Measurements from ENCODE around the gene HOXD10. TPM values are rescaled to one million over a fixed set of nuclear protein-coding genes. Genes with fewer than 3 reads are reported as not detected.
A peak's percentile ranks its signal among the peaks of the same experiment; 100 is the strongest.

Gene HOXD10
- total RNA-seq, 4 donors from 2014 or later: 0.31 to 0.67 (median 0.52) TPM; not detected in 1

- no peak for ATAC-seq
- Histone ChIP-seq H3K4me3 (peak overlapping the region in 1 of 2 donors; percentile 41), H3K4me1 (peaks cover 0 to 27% (median 0%) of the 10 kb centered on the region in 3 donors), H3K27ac (no peak overlapping the region), H3K36me3 (no peaks in the 10 kb centered on the region), H3K9me3 (no peaks in the 10 kb centered on the region), H3K27me3 (peaks cover 100% of the 10 kb centered on the region)
- WGBS, 2 donors (ENCODE audit: low coverage in 1 of 2): 13 to 23% methylated on average over 15 to 27 of the region's 48 CpGs
- TF ChIP-seq POLR2AphosphoS5 (IDR thresholded peaks at IDR 0.05): no peak
- TF ChIP-seq POLR2A (IDR thresholded peaks at IDR 0.05): no peak
- no peak for TF ChIP-seq CTCF (IDR thresholded peaks at IDR 0.05)
- TF ChIP-seq EP300 (IDR thresholded peaks at IDR 0.05): no peak
Measured at GRCh38 chr2:176152350-176153181, 36.0 kb downstream of the HOXD10 start.

GRCh38 chr2:176154576-176155252 is 38.1 kb downstream of the HOXD10 start:
- WGBS, 2 donors (ENCODE audit: low coverage in 1 of 2): 21 to 27% methylated on average over 11 of the region's 11 CpGs
- Histone ChIP-seq H3K4me1 (peaks cover 0 to 45% (median 6%) of the 10 kb centered on the region in 3 donors), H3K27me3 (peaks cover 100% of the 10 kb centered on the region), H3K9me3 (no peaks in the 10 kb centered on the region), H3K36me3 (no peaks in the 10 kb centered on the region), H3K4me3 (no peak overlapping the region), H3K27ac (no peak overlapping the region)
- TF ChIP-seq CTCF (IDR thresholded peaks at IDR 0.05) (no peak), EP300 (IDR thresholded peaks at IDR 0.05) (no peak), POLR2AphosphoS5 (IDR thresholded peaks at IDR 0.05) (no peak), POLR2A (IDR thresholded peaks at IDR 0.05) (no peak)
- ATAC-seq: no peak

GRCh38 chr2:176155356-176156044 is 38.9 kb downstream of the HOXD10 start:
- peaks cover 0 to 52% (median 13%) of the 10 kb centered on the region in 3 donors for H3K4me1 ChIP-seq
- peaks cover 100% of the 10 kb centered on the region for H3K27me3 ChIP-seq
- no peak for ATAC-seq
- H3K36me3 ChIP-seq: no peaks in the 10 kb centered on the region
- TF ChIP-seq POLR2A (IDR thresholded peaks at IDR 0.05) (no peak), CTCF (IDR thresholded peaks at IDR 0.05) (no peak), EP300 (IDR thresholded peaks at IDR 0.05) (no peak), POLR2AphosphoS5 (IDR thresholded peaks at IDR 0.05) (no peak)
- no peak overlapping the region for H3K4me3 ChIP-seq
- H3K27ac ChIP-seq: no peak overlapping the region
- WGBS, 2 donors (ENCODE audit: low coverage in 1 of 2): 21 to 32% methylated on average over 5 of the region's 6 CpGs
- no peaks in the 10 kb centered on the region for H3K9me3 ChIP-seq

- no peaks in the 10 kb centered on the region for H3K9me3 ChIP-seq
- H3K27me3 ChIP-seq: peaks cover 100% of the 10 kb centered on the region
- ATAC-seq: no peak
- H3K4me3 ChIP-seq: no peak overlapping the region
- no peak for TF ChIP-seq POLR2AphosphoS5 (IDR thresholded peaks at IDR 0.05)
- no peak for TF ChIP-seq EP300 (IDR thresholded peaks at IDR 0.05)
- no peak for TF ChIP-seq CTCF (IDR thresholded peaks at IDR 0.05)
- no peak for TF ChIP-seq POLR2A (IDR thresholded peaks at IDR 0.05)
- peaks cover 0 to 61% (median 17%) of the 10 kb centered on the region in 3 donors for H3K4me1 ChIP-seq
- no peak overlapping the region for H3K27ac ChIP-seq
- WGBS, 2 donors (ENCODE audit: low coverage in 1 of 2): 16 to 28% methylated on average over 3 to 6 of the region's 8 CpGs
- no peaks in the 10 kb centered on the region for H3K36me3 ChIP-seq
Measured at GRCh38 chr2:176156301-176156806, 39.8 kb downstream of the HOXD10 start.

All from gastroesophageal sphincter (tissue), 4 donors.